OCI-LY3 (cell line): Measurements from ENCODE around the gene MYOG.
A peak's percentile ranks its signal among the peaks of the same experiment; 100 is the strongest.

Experiments
- CTCF ChIP-seq: fragments of 200-600, 300-600 bp; sonication (generic); IDR thresholded peaks from 2 replicates; pipeline ENCODE4 v1.5.1; 2014; ENCODE audit warnings: antibody characterized with exemption, low read length, low read depth
- EZH2phosphoT487 ChIP-seq: fragments of 200-600 bp; shearing (Covaris generic); IDR thresholded peaks from 2 replicates; pipeline ENCODE4 v1.6.1; 2018; ENCODE audit warnings: antibody characterized with exemption, mixed run types, low read depth

- TF ChIP-seq CTCF (peak; percentile 43), EZH2phosphoT487 (no peak)
Observed at GRCh38 chr1:203083463-203083921, 2.3 kb downstream of the MYOG start.
